Body of pancreas (tissue), 4 donors: ENCODE measurements around the gene AKAP11. TPM values are rescaled to one million over a fixed set of nuclear protein-coding genes. Genes with fewer than 3 reads are reported as not detected.
A peak's percentile ranks its signal among the peaks of the same experiment; 100 is the strongest.
"Not testable (repeated sequence)": the region's sequence is repeated elsewhere in the genome, so short reads cannot be mapped to it uniquely, and the experiment has no call there.

Experiments
- ATAC-seq: fragments of 150-250 bp; one replicate; pipeline ENCODE4 v1.9.1; 2016
- DNase-seq, 4 donors: peaks; one replicate each; pipeline ENCODE4 v3.0.0-alpha.2; 2019
- H3K27ac ChIP-seq, 4 donors: fragments of 200-600 bp; sonication (generic); 1 replicate in 3 of 4; 2 replicates in 1 of 4; pipeline versions ENCODE4 v1.5.1 to v1.6.1; 2016 to 2019; ENCODE audit warnings: mild to moderate bottlenecking in 1 of 4, mixed read lengths in 1 of 4, moderate library complexity in 1 of 4
- H3K27me3 ChIP-seq, 2 donors: fragments of 200-600 bp; sonication (generic); one replicate each; pipeline ENCODE4 v1.6.0; 2016; ENCODE audit warnings: mild to moderate bottlenecking in 1 of 2
- H3K36me3 ChIP-seq, 2 donors: fragments of 200-600 bp; sonication (generic); replicated peaks in 1 of 2; 2 replicates each; pipeline ENCODE4 v1.5.1; 2016; ENCODE audit warnings: low read depth in 2 of 2; ENCODE audit not compliant: insufficient read depth in 1 of 2
- H3K4me1 ChIP-seq: fragments of 200-600 bp; sonication (generic); one replicate; pipeline ENCODE4 v1.6.0; 2016
- H3K4me3 ChIP-seq, 2 donors: fragments of 200-600 bp; sonication (generic); 1 replicate in 1 of 2; 2 replicates in 1 of 2; pipeline ENCODE4 v1.5.1; 2016 to 2019
- H3K9me3 ChIP-seq, 3 donors: fragments of 200-600 bp; sonication (generic); 1 replicate in 2 of 3; 2 replicates in 1 of 3; pipeline ENCODE4 v1.5.1; 2016
- CTCF ChIP-seq, 7 experiments: fragments of 450-650 bp in 4 of 7; fragments of 200-600 bp in 3 of 7; sonication (generic) in 3 of 7; IDR thresholded peaks; one replicate each; pipeline ENCODE4 v1.5.1; 2016 to 2019; ENCODE audit warnings: antibody characterized with exemption in 7 of 7
- POLR2A ChIP-seq, 3 donors: fragments of 450-650 bp; IDR thresholded peaks; one replicate each; pipeline ENCODE4 v1.6.1; 2016; ENCODE audit warnings: antibody characterized with exemption in 3 of 3, mild to moderate bottlenecking in 2 of 3
- WGBS, 2 donors: methylation state at CpG; one replicate each; pipeline ENCODE4 v1.1.5; 2017; 5-methylcytosine and 5-hydroxymethylcytosine counted together
- intact Hi-C: fragments of 100-400 bp; cut with DNase I; formaldehyde crosslinking; loops from one replicate; pipeline ENCODE4 v1.15.1; 2023
- total RNA-seq, 2 donors: library from RNA; depleted of rRNA; stranded (reverse); fragments of >200 nt; gene quantifications; one replicate each; pipeline ENCODE4 v1.1.0, GENCODE V29; 2016

AKAP11 gene
- 10 to 100 TPM; 12.5 to 17.9 TPM for total RNA-seq

- DNase-seq, result peak; percentile 31 to 51 (median 38)
- peak within 1 kb of the TSS; percentile 66 to 88 for H3K4me3 ChIP-seq
- H3K4me1 ChIP-seq, result peaks cover 12% of the 10 kb centered on the region
- TF ChIP-seq CTCF (IDR thresholded peaks at IDR 0.05), result no peak
- peak in 2 of 3 donors; percentile 42 to 44 for TF ChIP-seq POLR2A (IDR thresholded peaks at IDR 0.05)
- H3K27me3 ChIP-seq, result no peaks in the 10 kb centered on the region
- no peaks in the 10 kb centered on the region for H3K9me3 ChIP-seq
- peak; percentile 44 for ATAC-seq
- WGBS, 2 donors, result 0% methylated on average over 20 to 55 of the region's 59 CpGs
- intact Hi-C loops, result no loop called here
- no peaks in the 10 kb centered on the region for H3K36me3 ChIP-seq
- peak within 1 kb of the TSS; percentile 69 to 87 (median 80) for H3K27ac ChIP-seq
Measured at GRCh38 chr13:42272115-42272803, at the start of gene AKAP11. Gene AKAP11, plus strand, starts transcription at chr13:42272152. Its CDS starts 14,197 bp downstream, at chr13:42286349.

- H3K27me3 ChIP-seq, result no peaks in the 10 kb centered on the region
- TF ChIP-seq POLR2A (IDR thresholded peaks at IDR 0.05) (no peak), CTCF (IDR thresholded peaks at IDR 0.05) (no peak)
- WGBS, 2 donors, result 80 to 86% methylated on average over 4 of the region's 4 CpGs
- no peak for DNase-seq
- no peaks in the 10 kb centered on the region for H3K4me1 ChIP-seq
- H3K9me3 ChIP-seq, result no peaks in the 10 kb centered on the region
- no peak overlapping the region for H3K4me3 ChIP-seq
- intact Hi-C loops, result no loop called here
- H3K36me3 ChIP-seq, result peaks cover 0 to 4% of the 10 kb centered on the region in 2 donors
- no peak for ATAC-seq
- H3K27ac ChIP-seq, result no peak overlapping the region
Measured at GRCh38 chr13:42223681-42224080, 48.3 kb upstream of the AKAP11 start.

- DNase-seq (no peak), ATAC-seq (no peak)
- WGBS, 2 donors, result 88 to 97% methylated on average over 2 of the region's 2 CpGs
- intact Hi-C loops, result no loop called here
- Histone ChIP-seq H3K9me3 (no peaks in the 10 kb centered on the region), H3K27ac (no peak overlapping the region), H3K4me1 (no peaks in the 10 kb centered on the region), H3K36me3 (no peaks in the 10 kb centered on the region), H3K27me3 (no peaks in the 10 kb centered on the region), H3K4me3 (no peak overlapping the region)
- TF ChIP-seq POLR2A (IDR thresholded peaks at IDR 0.05), result no peak
- TF ChIP-seq CTCF (IDR thresholded peaks at IDR 0.05), result no peak
Measured at GRCh38 chr13:42225051-42225450, 46.9 kb upstream of the AKAP11 start.

- ATAC-seq, H3K4me1 ChIP-seq, H3K9me3 ChIP-seq, H3K36me3 ChIP-seq, H3K27ac ChIP-seq, intact Hi-C loops, H3K27me3 ChIP-seq, DNase-seq, H3K4me3 ChIP-seq: not testable (repeated sequence)
- 91 to 94% methylated on average over 5 of the region's 5 CpGs for WGBS, 2 donors
Measured at GRCh38 chr13:42226759-42227158, 45.2 kb upstream of the AKAP11 start.

- 77 to 98% methylated on average over 1 of the region's 1 CpG for WGBS, 2 donors
- intact Hi-C loops, result no loop called here
Measured at GRCh38 chr13:42228527-42228926, 43.4 kb upstream of the AKAP11 start.

More at GRCh38 chr13:42228527-42228926, 43.4 kb upstream of the AKAP11 start:
- Histone ChIP-seq H3K4me1 (no peaks in the 10 kb centered on the region), H3K36me3 (no peaks in the 10 kb centered on the region), H3K9me3 (no peaks in the 10 kb centered on the region), H3K27ac (no peak overlapping the region), H3K27me3 (no peaks in the 10 kb centered on the region), H3K4me3 (no peak overlapping the region)
- TF ChIP-seq CTCF (IDR thresholded peaks at IDR 0.05), result no peak
- TF ChIP-seq POLR2A (IDR thresholded peaks at IDR 0.05), result no peak
- no peak for ATAC-seq
- DNase-seq, result no peak
